PC-3 (cell line): Measurements from ENCODE around the gene STX11.

Source experiments
- CTCF ChIP-seq: fragments of 300-600 bp; sonication (generic); conservative IDR thresholded peaks from 2 replicates; pipeline ENCODE4 v1.5.1; 2017; ENCODE audit warnings: antibody characterized with exemption, low read depth, mild to moderate bottlenecking, low read length
- EZH2 ChIP-seq: fragments of 300-600 bp; sonication (generic); IDR thresholded peaks from one replicate; pipeline ENCODE4 v1.6.1; 2017; ENCODE audit warnings: antibody characterized with exemption, mild to moderate bottlenecking, low read length; ENCODE audit not compliant: unreplicated experiment
- EZH2phosphoT487 ChIP-seq: fragments of 300-600 bp; sonication (generic); IDR thresholded peaks from 2 replicates; pipeline ENCODE4 v1.6.1; 2018; ENCODE audit warnings: mild to moderate bottlenecking, antibody characterized with exemption, low read length, borderline replicate concordance

- TF ChIP-seq CTCF (no peak), EZH2 (no peak), EZH2phosphoT487 (no peak)
These were observed 82.0 kb downstream of the STX11 start for GRCh38 chr6:144232176-144232831.
